Thymus (tissue), 11 donors: ENCODE data around the gene LRMDA. TPM values are rescaled to one million over a fixed set of nuclear protein-coding genes. Genes with fewer than 3 reads are reported as not detected.

Experiments used
- DNase-seq, 9 donors: peaks; one replicate each; pipeline ENCODE4 v3.0.0-alpha.2; 2013; ENCODE audit warnings: low spot score in 9 of 9, low read depth in 6 of 9, missing footprints in 1 of 9
- H3K27ac ChIP-seq, 2 donors: one replicate each; pipeline ENCODE4 v1.5.1; 2013; ENCODE audit warnings: control low read depth in 1 of 2, low read depth in 1 of 2, low read length in 1 of 2, mild to moderate bottlenecking in 1 of 2, moderate library complexity in 1 of 2
- H3K27me3 ChIP-seq, 2 donors: one replicate each; pipeline ENCODE4 v1.5.1; 2013; ENCODE audit warnings: low read length in 1 of 2; ENCODE audit not compliant: control insufficient read depth in 2 of 2, insufficient read depth in 1 of 2
- H3K36me3 ChIP-seq, 2 donors: one replicate each; pipeline ENCODE4 v1.5.1; 2013; ENCODE audit warnings: low read length in 1 of 2, mild to moderate bottlenecking in 1 of 2, moderate library complexity in 1 of 2; ENCODE audit not compliant: control insufficient read depth in 2 of 2, insufficient read depth in 2 of 2
- H3K4me1 ChIP-seq, 2 donors: one replicate each; pipeline ENCODE4 v1.5.1; 2013; ENCODE audit warnings: low read length in 2 of 2; ENCODE audit not compliant: control insufficient read depth in 2 of 2, insufficient read depth in 2 of 2
- H3K4me3 ChIP-seq, 2 donors: one replicate each; pipeline ENCODE4 v1.5.1; 2013; ENCODE audit warnings: low read length in 2 of 2, control low read depth in 1 of 2, mild to moderate bottlenecking in 1 of 2
- H3K9me3 ChIP-seq, 2 donors: one replicate each; pipeline ENCODE4 v1.5.1; 2013; ENCODE audit warnings: low read length in 1 of 2, mild to moderate bottlenecking in 1 of 2; ENCODE audit not compliant: control insufficient read depth in 2 of 2, insufficient read depth in 1 of 2
- WGBS: extraction: QIAGEN DNeasy Blood & Tissue Kit; methylation state at CpG from one replicate; pipeline ENCODE4 v1.1.7; 2013; 5-methylcytosine and 5-hydroxymethylcytosine counted together
- polyA plus RNA-seq: library from polyadenylated mRNA; stranded (reverse); fragments of 200-250 nt; gene quantifications from one replicate; pipeline ENCODE4 v1.2.3, GENCODE V29; 2013
- total RNA-seq: library from RNA; stranded (reverse); fragments of 120-200 nt; gene quantifications from one replicate; pipeline ENCODE4 v1.2.4, GENCODE V29; 2013
- donor health status: healthy.

The LRMDA gene
- total and polyA plus RNA-seq, 2 donors, result 2.5 to 4.6 TPM

GRCh38 chr10:75779276-75779675, 347.9 kb downstream of the LRMDA start:
- H3K27ac ChIP-seq, result no peak overlapping the region
- no peaks in the 10 kb centered on the region for H3K36me3 ChIP-seq
- no peak for DNase-seq
- H3K27me3 ChIP-seq, result no peaks in the 10 kb centered on the region
- no peak overlapping the region for H3K4me3 ChIP-seq
- no peaks in the 10 kb centered on the region for H3K4me1 ChIP-seq
- WGBS, result 90% methylated on average over 1 of the region's 1 CpG
- H3K9me3 ChIP-seq, result no peaks in the 10 kb centered on the region

- H3K4me1 ChIP-seq, result no peaks in the 10 kb centered on the region
- DNase-seq, result no peak
- H3K36me3 ChIP-seq, result no peaks in the 10 kb centered on the region
- H3K4me3 ChIP-seq, result no peak overlapping the region
- no peaks in the 10 kb centered on the region for H3K27me3 ChIP-seq
- 88% methylated on average over 18 of the region's 18 CpGs for WGBS
- H3K9me3 ChIP-seq, result no peaks in the 10 kb centered on the region
- H3K27ac ChIP-seq, result no peak overlapping the region
Observed at GRCh38 chr10:75782463-75783248, 351.2 kb downstream of the LRMDA start.

- H3K9me3 ChIP-seq, result no peaks in the 10 kb centered on the region
- no peak for DNase-seq
- H3K27ac ChIP-seq, result no peak overlapping the region
- H3K4me3 ChIP-seq, result no peak overlapping the region
- no peaks in the 10 kb centered on the region for H3K36me3 ChIP-seq
- 90% methylated on average over 4 of the region's 4 CpGs for WGBS
- no peaks in the 10 kb centered on the region for H3K4me1 ChIP-seq
- H3K27me3 ChIP-seq, result no peaks in the 10 kb centered on the region
Observed at GRCh38 chr10:75788394-75789205, 357.2 kb downstream of the LRMDA start.

GRCh38 chr10:75793848-75794247, 362.4 kb downstream of the LRMDA start:
- no peaks in the 10 kb centered on the region for H3K9me3 ChIP-seq
- H3K27ac ChIP-seq, result no peak overlapping the region
- no peak overlapping the region for H3K4me3 ChIP-seq
- no peaks in the 10 kb centered on the region for H3K4me1 ChIP-seq
- WGBS, result 91% methylated on average over 1 of the region's 1 CpG
- no peak for DNase-seq
- no peaks in the 10 kb centered on the region for H3K36me3 ChIP-seq
- H3K27me3 ChIP-seq, result no peaks in the 10 kb centered on the region

GRCh38 chr10:75801121-75801520, 369.7 kb downstream of the LRMDA start:
- 98% methylated on average over 1 of the region's 1 CpG for WGBS
- Histone ChIP-seq H3K4me1 (no peaks in the 10 kb centered on the region), H3K4me3 (no peak overlapping the region), H3K27ac (no peak overlapping the region), H3K9me3 (no peaks in the 10 kb centered on the region), H3K36me3 (no peaks in the 10 kb centered on the region), H3K27me3 (no peaks in the 10 kb centered on the region)
- no peak for DNase-seq

GRCh38 chr10:75801661-75802060, 370.2 kb downstream of the LRMDA start:
- WGBS, result 96% methylated on average over 3 of the region's 3 CpGs
- Histone ChIP-seq H3K27me3 (no peaks in the 10 kb centered on the region), H3K36me3 (no peaks in the 10 kb centered on the region), H3K4me3 (no peak overlapping the region), H3K9me3 (no peaks in the 10 kb centered on the region), H3K27ac (no peak overlapping the region), H3K4me1 (no peaks in the 10 kb centered on the region)
- DNase-seq, result no peak

GRCh38 chr10:75803121-75803520, 371.7 kb downstream of the LRMDA start:
- H3K4me1 ChIP-seq, result no peaks in the 10 kb centered on the region
- H3K27me3 ChIP-seq, result no peaks in the 10 kb centered on the region
- no peaks in the 10 kb centered on the region for H3K9me3 ChIP-seq
- no peak overlapping the region for H3K27ac ChIP-seq
- no peak overlapping the region for H3K4me3 ChIP-seq
- DNase-seq, result no peak
- H3K36me3 ChIP-seq, result no peaks in the 10 kb centered on the region
- 96% methylated on average over 3 of the region's 3 CpGs for WGBS

- Histone ChIP-seq H3K36me3 (no peaks in the 10 kb centered on the region), H3K4me1 (no peaks in the 10 kb centered on the region), H3K27ac (no peak overlapping the region), H3K27me3 (no peaks in the 10 kb centered on the region), H3K9me3 (no peaks in the 10 kb centered on the region), H3K4me3 (no peak overlapping the region)
- 97% methylated on average over 14 of the region's 14 CpGs for WGBS
- no peak for DNase-seq
Observed at GRCh38 chr10:75803816-75804552, 372.6 kb downstream of the LRMDA start.

GRCh38 chr10:75806186-75806585, 374.8 kb downstream of the LRMDA start:
- no peaks in the 10 kb centered on the region for H3K27me3 ChIP-seq
- H3K4me1 ChIP-seq, result no peaks in the 10 kb centered on the region
- WGBS, result 94% methylated on average over 3 of the region's 3 CpGs
- H3K27ac ChIP-seq, result no peak overlapping the region
- H3K4me3 ChIP-seq, result no peak overlapping the region
- H3K36me3 ChIP-seq, result no peaks in the 10 kb centered on the region
- DNase-seq, result no peak
- no peaks in the 10 kb centered on the region for H3K9me3 ChIP-seq
